ENCODE results near the gene PTPN12.

DNA sequence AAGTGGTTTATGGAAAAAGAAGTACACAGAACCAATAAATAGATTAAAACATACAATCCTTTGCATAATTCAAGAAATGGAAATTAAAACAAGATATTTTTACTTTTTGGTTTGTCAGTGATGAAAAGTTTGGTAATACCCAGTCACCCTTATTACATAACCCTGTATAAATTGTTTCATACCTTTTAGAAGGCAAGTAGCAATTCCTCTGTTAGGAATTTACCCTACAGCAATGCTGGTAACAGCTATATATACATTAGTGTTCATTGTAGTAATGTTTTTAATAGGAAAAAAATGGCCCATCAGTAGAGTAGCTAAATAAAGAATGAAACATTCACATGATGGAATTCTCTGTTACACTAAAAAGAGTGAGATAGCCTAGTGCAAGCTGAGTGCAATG is 42.7 kb downstream of the PTPN12 start:
- no peak for TF ChIP-seq GATA2 (IDR thresholded peaks at IDR 0.05; ENCODE audit: low read depth, low read length)
- no peak for TF ChIP-seq GATA3 (IDR thresholded peaks at IDR 0.05; ENCODE audit: low read depth, low read length)

Measured in SH-SY5Y (cell line).